Mucosa of stomach (tissue), 1 donor: ENCODE results near the gene AUTS2.
"Not testable (repeated sequence)": the region's sequence is repeated elsewhere in the genome, so short reads cannot be mapped to it uniquely, and the experiment has no call there.

Experiments
- H3K27me3 ChIP-seq: one replicate; pipeline ENCODE4 v1.7.0; 2013; ENCODE audit warnings: mild to moderate bottlenecking, low read length; ENCODE audit not compliant: control insufficient read depth, insufficient read depth
- H3K36me3 ChIP-seq: one replicate; pipeline ENCODE4 v1.7.0; 2013; ENCODE audit warnings: low read length; ENCODE audit not compliant: control insufficient read depth, insufficient read depth
- H3K4me1 ChIP-seq: one replicate; pipeline ENCODE4 v1.7.0; 2013; ENCODE audit warnings: mild to moderate bottlenecking, low read length; ENCODE audit not compliant: control insufficient read depth, insufficient read depth
- H3K4me3 ChIP-seq: one replicate; pipeline ENCODE4 v1.7.0; 2013; ENCODE audit warnings: low read length
- H3K9ac ChIP-seq: one replicate; pipeline ENCODE4 v1.7.0; 2013; ENCODE audit warnings: mild to moderate bottlenecking, low read length, moderate library complexity
- H3K9me3 ChIP-seq: one replicate; pipeline ENCODE4 v1.7.0; 2013; ENCODE audit warnings: mild to moderate bottlenecking, low read length, moderate library complexity; ENCODE audit not compliant: control insufficient read depth
- donor health status: Pancreatic carcinoma.

AUTS2 gene

GRCh38 chr7:70583965-70584883, 985.9 kb downstream of the AUTS2 start:
- no peak overlapping the region for H3K4me3 ChIP-seq
- H3K4me1 ChIP-seq: peaks cover 36% of the 10 kb centered on the region
- H3K36me3 ChIP-seq: no peaks in the 10 kb centered on the region
- no peaks in the 10 kb centered on the region for H3K9me3 ChIP-seq
- H3K27me3 ChIP-seq: no peaks in the 10 kb centered on the region
- no peak overlapping the region for H3K9ac ChIP-seq

GRCh38 chr7:70585071-70585470, 986.8 kb downstream of the AUTS2 start:
- H3K9ac ChIP-seq: no peak overlapping the region
- H3K4me1 ChIP-seq: peaks cover 36% of the 10 kb centered on the region
- H3K4me3 ChIP-seq: no peak overlapping the region

DNA sequence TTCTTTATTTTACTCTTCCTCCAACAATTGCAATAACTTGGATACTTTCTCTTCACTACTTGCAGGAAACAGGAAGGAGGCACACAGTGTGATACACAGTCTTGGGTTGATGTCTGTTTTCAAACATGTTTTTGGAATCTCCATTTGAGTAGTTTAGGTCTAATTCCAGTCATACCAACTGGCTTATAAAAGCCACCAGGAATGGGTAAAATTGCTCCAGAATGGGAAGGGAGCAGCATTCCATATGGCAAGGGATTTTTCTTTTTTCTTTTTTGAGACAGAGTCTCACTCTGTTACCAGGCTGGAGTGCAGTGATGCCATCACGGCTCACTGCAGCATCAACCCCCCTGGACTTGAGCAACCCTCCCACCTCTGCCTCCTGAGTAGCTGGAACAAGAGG, 988.5 kb downstream of the AUTS2 start:
- Histone ChIP-seq H3K9ac (no peak overlapping the region), H3K36me3 (no peaks in the 10 kb centered on the region), H3K4me3 (no peak overlapping the region), H3K27me3 (no peaks in the 10 kb centered on the region), H3K9me3 (no peaks in the 10 kb centered on the region), H3K4me1 (peaks cover 36% of the 10 kb centered on the region)

More at GRCh38 chr7:70585071-70585470, 986.8 kb downstream of the AUTS2 start:
- no peaks in the 10 kb centered on the region for H3K36me3 ChIP-seq
- H3K9me3 ChIP-seq: no peaks in the 10 kb centered on the region
- H3K27me3 ChIP-seq: no peaks in the 10 kb centered on the region

DNA sequence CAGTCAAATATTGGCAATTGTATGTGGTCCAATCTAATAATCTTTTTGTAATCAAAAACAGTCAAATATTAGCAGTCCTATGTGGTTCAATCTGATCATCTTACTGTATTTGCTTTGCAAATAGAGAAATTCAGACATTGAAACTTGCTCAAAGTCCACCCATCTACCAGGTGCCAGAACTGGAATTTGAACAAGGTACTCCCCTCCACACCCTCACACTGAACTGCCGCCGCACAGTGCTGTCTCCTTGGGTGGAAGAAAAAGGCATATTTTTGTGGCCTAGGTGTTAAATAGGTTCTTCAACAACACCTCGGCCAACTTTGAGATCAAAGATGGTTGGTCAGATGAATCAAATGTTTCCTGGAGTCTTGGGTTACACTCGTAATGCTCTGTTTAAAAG, 989.5 kb downstream of the AUTS2 start:
- no peaks in the 10 kb centered on the region for H3K9me3 ChIP-seq
- no peaks in the 10 kb centered on the region for H3K27me3 ChIP-seq
- H3K4me3 ChIP-seq: no peak overlapping the region
- peaks cover 36% of the 10 kb centered on the region for H3K4me1 ChIP-seq
- no peaks in the 10 kb centered on the region for H3K36me3 ChIP-seq
- H3K9ac ChIP-seq: no peak overlapping the region

- Histone ChIP-seq H3K4me3 (no peak overlapping the region), H3K36me3 (no peaks in the 10 kb centered on the region), H3K4me1 (peaks cover 32% of the 10 kb centered on the region), H3K27me3 (no peaks in the 10 kb centered on the region), H3K9me3 (no peaks in the 10 kb centered on the region), H3K9ac (no peak overlapping the region)
These were observed 990.1 kb downstream of the AUTS2 start for GRCh38 chr7:70588191-70588921.

DNA sequence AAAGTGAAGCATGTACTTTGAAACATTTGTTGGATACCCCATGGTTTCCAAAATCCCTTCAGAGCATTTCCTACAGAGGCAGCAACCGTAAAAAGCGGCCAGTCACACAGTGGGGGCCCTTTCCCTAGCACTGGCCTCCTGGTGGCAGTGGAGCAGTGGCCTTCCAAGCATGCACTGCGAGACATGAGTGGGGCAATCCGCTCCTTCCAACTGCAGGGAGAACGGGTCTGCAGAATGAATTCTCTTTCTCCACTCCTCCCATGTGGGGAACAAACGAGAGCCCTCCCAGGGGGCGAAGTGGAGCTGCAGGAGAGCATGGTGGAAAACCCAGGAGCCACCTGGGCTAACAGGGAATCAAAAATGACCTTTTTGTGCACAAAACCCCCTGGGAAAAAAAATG, 990.7 kb downstream of the AUTS2 start:
- Histone ChIP-seq H3K9me3 (no peaks in the 10 kb centered on the region), H3K36me3 (no peaks in the 10 kb centered on the region), H3K27me3 (no peaks in the 10 kb centered on the region), H3K4me3 (no peak overlapping the region), H3K4me1 (peaks cover 25% of the 10 kb centered on the region), H3K9ac (no peak overlapping the region)

DNA sequence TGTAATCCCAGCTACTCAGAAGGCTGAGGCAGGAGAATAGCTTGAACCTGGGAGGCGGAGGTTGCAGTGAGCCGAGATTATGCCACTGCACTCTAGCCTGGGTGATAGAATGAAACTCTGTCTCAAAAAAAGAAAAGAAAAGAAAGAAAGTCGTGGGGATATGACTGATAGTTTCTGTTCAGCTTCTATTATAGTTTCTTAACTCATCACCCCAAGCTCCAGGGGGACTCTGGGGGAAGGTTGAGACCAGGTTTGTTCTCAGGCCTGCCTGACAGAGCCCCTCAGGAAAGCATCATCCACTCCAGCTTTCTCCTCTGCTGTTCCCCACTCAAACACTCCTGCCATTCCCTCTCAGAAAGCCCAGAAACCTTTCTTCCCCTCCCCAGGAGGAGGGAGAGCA, 991.3 kb downstream of the AUTS2 start:
- Histone ChIP-seq H3K36me3 (no peaks in the 10 kb centered on the region), H3K9ac (no peak overlapping the region), H3K9me3 (no peaks in the 10 kb centered on the region), H3K27me3 (no peaks in the 10 kb centered on the region), H3K4me3 (no peak overlapping the region), H3K4me1 (peaks cover 19% of the 10 kb centered on the region)

GRCh38 chr7:70590126-70590854, 992.0 kb downstream of the AUTS2 start:
- peaks cover 4% of the 10 kb centered on the region for H3K27me3 ChIP-seq
- no peaks in the 10 kb centered on the region for H3K36me3 ChIP-seq
- no peak overlapping the region for H3K9ac ChIP-seq
- H3K4me1 ChIP-seq: peaks cover 13% of the 10 kb centered on the region
- no peaks in the 10 kb centered on the region for H3K9me3 ChIP-seq
- no peak overlapping the region for H3K4me3 ChIP-seq

- Histone ChIP-seq H3K4me3 (no peak overlapping the region), H3K9me3 (no peaks in the 10 kb centered on the region), H3K9ac (no peak overlapping the region), H3K27me3 (peaks cover 14% of the 10 kb centered on the region), H3K4me1 (peaks cover 16% of the 10 kb centered on the region), H3K36me3 (no peaks in the 10 kb centered on the region)
These were observed 993.4 kb downstream of the AUTS2 start for GRCh38 chr7:70591643-70592042.

DNA sequence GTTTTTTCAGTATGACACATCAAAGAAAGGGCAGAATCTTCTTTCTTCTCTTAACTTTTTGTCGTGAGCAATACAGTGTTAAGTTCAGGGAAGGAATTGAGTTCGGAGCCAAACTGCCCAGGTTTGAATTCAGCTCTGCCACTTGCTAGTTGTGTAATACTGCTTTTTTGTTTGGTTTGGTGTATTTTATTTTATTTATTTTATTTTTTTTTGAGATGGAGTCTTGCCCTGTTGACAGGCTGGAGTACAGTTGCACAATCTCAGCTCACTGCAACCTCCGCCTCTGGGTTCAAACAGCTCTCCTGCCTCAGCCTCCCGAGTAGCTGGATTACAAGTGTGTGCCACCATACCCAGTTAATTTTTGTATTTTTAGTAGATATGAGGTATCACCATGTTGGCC, 993.9 kb downstream of the AUTS2 start:
- Histone ChIP-seq H3K36me3 (no peaks in the 10 kb centered on the region), H3K9ac (no peak overlapping the region), H3K4me1 (peaks cover 14% of the 10 kb centered on the region), H3K9me3 (no peaks in the 10 kb centered on the region), H3K27me3 (peaks cover 19% of the 10 kb centered on the region), H3K4me3 (no peak overlapping the region)

GRCh38 chr7:70594170-70594569, 995.9 kb downstream of the AUTS2 start:
- H3K4me1 ChIP-seq: peaks cover 4% of the 10 kb centered on the region
- no peaks in the 10 kb centered on the region for H3K36me3 ChIP-seq
- H3K27me3 ChIP-seq: peaks cover 20% of the 10 kb centered on the region
- H3K4me3 ChIP-seq: no peak overlapping the region
- H3K9ac ChIP-seq: no peak overlapping the region
- no peaks in the 10 kb centered on the region for H3K9me3 ChIP-seq

DNA sequence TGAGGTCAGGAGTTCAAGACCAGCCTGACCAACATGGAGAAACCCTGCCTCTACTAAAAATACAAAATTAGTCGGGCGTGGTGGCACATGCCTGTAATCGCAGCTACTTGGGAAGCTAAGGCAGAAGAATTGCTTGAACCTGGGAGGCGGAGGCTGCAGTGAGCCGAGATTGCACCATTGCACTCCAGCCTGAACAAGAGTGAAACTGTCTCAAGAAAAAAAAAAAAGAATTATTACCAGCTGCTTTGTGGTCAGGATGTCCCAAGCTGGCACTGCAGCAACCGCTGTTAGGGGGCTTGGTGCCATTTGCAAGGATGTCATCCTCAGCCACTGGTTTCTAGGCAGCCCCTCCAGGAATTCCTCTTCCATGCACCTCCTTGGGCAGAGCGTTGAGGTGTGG, 996.6 kb downstream of the AUTS2 start:
- H3K4me1 ChIP-seq: peaks cover 11% of the 10 kb centered on the region
- H3K36me3 ChIP-seq, H3K4me3 ChIP-seq: not testable (repeated sequence)

More for the DNA sequence above, 996.6 kb downstream of the AUTS2 start:
- not testable (repeated sequence) for H3K9me3 ChIP-seq, H3K9ac ChIP-seq
- H3K27me3 ChIP-seq: peaks cover 20% of the 10 kb centered on the region
